Prostate gland (tissue), 2 donors: ENCODE measurements around the gene SNX1. TPM values are rescaled to one million over a fixed set of nuclear protein-coding genes. Genes with fewer than 3 reads are reported as not detected.
"Not testable (repeated sequence)": the region's sequence is repeated elsewhere in the genome, so short reads cannot be mapped to it uniquely, and the experiment has no call there.

ENCODE experiments used
- DNase-seq: peaks from one replicate; pipeline ENCODE4 v3.0.0-alpha.2; 2019; ENCODE audit warnings: low spot score
- H3K27ac ChIP-seq, 2 donors: fragments of 200-600 bp; sonication (generic); 2 replicates each; pipeline ENCODE4 v1.5.1; 2017 to 2019
- H3K27me3 ChIP-seq: fragments of 200-600 bp; sonication (generic); replicated peaks from 2 replicates; pipeline ENCODE4 v1.5.1; 2019; ENCODE audit not compliant: insufficient read depth
- H3K36me3 ChIP-seq, 2 donors: fragments of 200-600 bp; sonication (generic); 1 replicate in 1 of 2; 2 replicates in 1 of 2; pipeline versions ENCODE4 v1.5.1 to v1.8.1; 2017 to 2019
- H3K4me1 ChIP-seq: fragments of 200-600 bp; sonication (generic); replicated peaks from 2 replicates; pipeline ENCODE4 v1.5.1; 2019
- H3K4me3 ChIP-seq, 2 donors: fragments of 200-600 bp; sonication (generic); 2 replicates each; pipeline ENCODE4 v1.5.1; 2017 to 2019
- H3K9me3 ChIP-seq: fragments of 200-600 bp; sonication (generic); 2 replicates; pipeline ENCODE4 v1.5.1; 2017
- CTCF ChIP-seq, 4 experiments: fragments of 200-600 bp in 2 of 4; fragments of 450-650 bp in 2 of 4; sonication (generic) in 2 of 4; IDR thresholded peaks; 1 replicate in 3 of 4; 2 replicates in 1 of 4; pipeline ENCODE4 v1.5.1; 2016 to 2019; ENCODE audit warnings: antibody characterized with exemption in 4 of 4, mild to moderate bottlenecking in 2 of 4, moderate library complexity in 2 of 4
- POLR2A ChIP-seq: fragments of 450-650 bp; IDR thresholded peaks from one replicate; pipeline ENCODE4 v1.6.1; 2016; ENCODE audit warnings: antibody characterized with exemption, mild to moderate bottlenecking
- POLR2AphosphoS5 ChIP-seq: sonication (generic); formaldehyde crosslinking; IDR thresholded peaks from one replicate; pipeline ENCODE4 v1.6.1; 2017; ENCODE audit warnings: antibody characterized with exemption
- WGBS: methylation state at CpG from one replicate; pipeline ENCODE4 v1.1.5; 2018; 5-methylcytosine and 5-hydroxymethylcytosine counted together
- intact Hi-C: fragments of 100-400 bp; cut with DNase I; formaldehyde crosslinking; loops from one replicate; pipeline ENCODE4 v1.14.2; 2022
- total RNA-seq, 2 donors: library from RNA; depleted of rRNA; stranded (reverse); fragments of >200 nt; gene quantifications; one replicate each; pipeline ENCODE4 v1.1.0, GENCODE V29; 2016

SNX1 gene
- total RNA-seq, 2 donors from 2014 or later, result 109 to 110 TPM

GRCh38 chr15:64051093-64051402 is 44.7 kb upstream of the SNX1 start:
- DNase-seq, result no peak
- no peaks in the 10 kb centered on the region for H3K9me3 ChIP-seq
- no peaks in the 10 kb centered on the region for H3K4me1 ChIP-seq
- no peaks in the 10 kb centered on the region for H3K27me3 ChIP-seq
- no peak overlapping the region for H3K4me3 ChIP-seq
- no peak overlapping the region for H3K27ac ChIP-seq
- 100% methylated on average over 2 of the region's 2 CpGs for WGBS
- H3K36me3 ChIP-seq, result no peaks in the 10 kb centered on the region
- intact Hi-C loops, result no loop called here
- no peak for TF ChIP-seq POLR2A
- no peak for TF ChIP-seq CTCF (IDR thresholded peaks at IDR 0.05)

DNA sequence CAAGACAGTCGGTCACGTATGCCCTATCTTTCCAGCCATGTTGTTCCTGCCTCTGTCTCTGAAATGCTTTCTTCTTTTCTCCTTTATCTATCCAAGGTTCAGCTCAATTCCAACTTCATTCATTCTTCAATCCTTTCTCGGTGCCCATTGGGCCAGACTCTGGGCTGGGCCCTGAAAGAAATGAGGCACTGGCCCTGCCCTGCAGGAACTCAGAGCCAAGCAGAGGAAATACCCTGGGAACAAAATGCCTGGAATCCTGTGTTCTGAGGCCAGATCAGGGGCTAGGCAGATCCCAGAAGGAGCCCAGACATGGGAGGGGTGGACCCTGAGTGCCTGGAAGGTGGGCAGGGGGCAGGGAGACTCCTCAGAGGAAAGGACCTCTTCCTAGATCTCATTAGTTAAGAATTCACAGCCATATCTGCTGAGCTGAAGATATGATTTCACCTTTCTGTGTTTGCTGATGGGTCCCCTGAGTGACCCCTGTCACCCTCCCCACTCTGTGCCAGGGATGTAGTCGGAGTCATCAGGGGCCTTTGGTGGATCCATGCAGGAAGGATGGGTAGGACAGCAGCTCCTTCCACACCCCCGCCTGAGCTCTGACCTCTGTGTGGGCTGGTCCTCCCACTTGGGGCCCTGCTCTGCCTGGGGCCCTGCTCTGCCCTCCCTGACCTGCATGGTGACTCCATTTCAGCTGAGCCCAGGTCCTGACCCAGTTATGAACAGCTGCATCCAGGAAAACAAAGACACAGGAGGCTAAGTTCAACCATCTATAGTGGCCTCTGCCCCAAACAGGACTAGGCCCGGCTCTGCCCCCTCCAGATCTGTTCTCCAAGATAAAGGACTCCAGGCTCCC is 44.1 kb upstream of the SNX1 start:
- H3K4me3 ChIP-seq, result no peak overlapping the region
- DNase-seq, result no peak
- intact Hi-C loops, result no loop called here
- TF ChIP-seq POLR2AphosphoS5, result no peak
- no peak for TF ChIP-seq POLR2A
- TF ChIP-seq CTCF (IDR thresholded peaks at IDR 0.05), result no peak
- 100% methylated on average over 5 of the region's 6 CpGs for WGBS
- H3K27me3 ChIP-seq, result no peaks in the 10 kb centered on the region
- H3K27ac ChIP-seq, result no peak overlapping the region
- no peaks in the 10 kb centered on the region for H3K36me3 ChIP-seq
- no peaks in the 10 kb centered on the region for H3K9me3 ChIP-seq
- H3K4me1 ChIP-seq, result no peaks in the 10 kb centered on the region

DNA sequence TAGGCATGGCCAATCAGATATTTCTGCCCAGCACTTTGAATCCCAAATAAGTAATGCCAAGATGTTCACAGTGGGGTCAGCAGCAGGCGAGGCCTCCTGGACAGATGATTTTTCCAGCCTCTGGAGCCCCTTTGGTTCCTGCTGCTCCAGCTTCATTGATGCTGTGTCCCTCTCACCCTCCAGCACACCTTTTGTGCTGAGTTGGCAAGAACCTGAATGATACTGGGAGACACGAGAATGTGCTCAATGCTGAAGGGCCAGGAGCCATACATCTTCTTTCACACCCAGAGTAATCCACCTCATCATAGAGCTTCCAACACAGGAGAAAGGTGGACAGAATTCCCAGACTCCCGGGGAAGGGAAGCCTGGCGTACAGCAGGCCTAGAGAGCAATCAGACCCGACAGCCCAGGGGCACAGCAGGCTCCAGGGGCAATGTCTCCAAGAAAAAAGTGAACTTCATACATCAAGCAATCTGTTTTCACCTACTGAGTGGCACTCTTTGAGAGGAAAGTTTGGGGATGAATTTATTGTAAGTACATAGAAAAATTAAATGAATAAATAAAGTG is 42.8 kb upstream of the SNX1 start:
- intact Hi-C loops, result no loop called here
- no peaks in the 10 kb centered on the region for H3K27me3 ChIP-seq

DNA sequence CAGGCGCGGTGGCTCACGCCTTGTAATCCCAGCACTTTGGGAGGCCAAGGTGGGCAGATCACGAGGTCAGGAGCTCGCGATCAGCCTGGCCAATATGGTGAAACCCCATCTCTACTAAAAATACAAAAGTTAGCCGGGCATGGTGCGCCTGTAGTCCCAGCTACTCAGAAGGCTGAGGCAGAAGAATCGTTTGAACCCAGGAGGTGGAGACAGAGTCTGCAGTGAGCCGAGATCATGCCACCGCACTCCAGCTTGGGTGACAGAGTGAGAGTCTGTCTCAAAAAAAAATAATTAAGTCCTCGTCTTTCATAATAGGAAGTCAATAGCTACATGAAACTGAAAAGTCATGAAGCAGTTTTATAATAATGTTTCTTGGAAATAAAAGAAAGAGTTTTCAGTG is 42.1 kb upstream of the SNX1 start:
- DNase-seq, H3K4me3 ChIP-seq, H3K27ac ChIP-seq, intact Hi-C loops, H3K9me3 ChIP-seq, H3K36me3 ChIP-seq, H3K27me3 ChIP-seq, H3K4me1 ChIP-seq: not testable (repeated sequence)
- WGBS, result 82% methylated on average over 12 of the region's 12 CpGs

More for the DNA sequence above, 42.8 kb upstream of the SNX1 start:
- H3K9me3 ChIP-seq, result no peaks in the 10 kb centered on the region
- no peaks in the 10 kb centered on the region for H3K4me1 ChIP-seq
- DNase-seq, result no peak
- H3K4me3 ChIP-seq, result no peak overlapping the region
- no peaks in the 10 kb centered on the region for H3K36me3 ChIP-seq
- TF ChIP-seq POLR2A (no peak), CTCF (IDR thresholded peaks at IDR 0.05) (no peak), POLR2AphosphoS5 (no peak)
- no peak overlapping the region for H3K27ac ChIP-seq
- 81% methylated on average over 5 of the region's 5 CpGs for WGBS

DNA sequence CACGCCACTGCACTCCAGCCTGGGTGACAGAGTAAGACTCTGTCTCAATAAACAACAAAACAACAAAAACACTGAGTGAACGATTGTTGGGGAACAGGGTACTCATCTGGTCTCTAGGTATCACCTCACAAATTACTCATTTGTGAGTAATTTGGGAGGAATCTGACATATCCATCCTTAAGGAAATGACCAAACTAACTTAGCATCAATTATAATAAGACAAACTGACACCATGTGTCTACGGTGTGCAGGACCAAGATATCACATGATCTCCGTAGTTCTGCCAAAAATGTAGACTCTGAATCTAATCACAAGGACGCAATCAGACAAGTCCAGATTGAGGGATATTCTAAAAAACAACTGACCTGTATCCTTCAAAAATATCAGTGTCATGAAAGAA is 37.5 kb upstream of the SNX1 start:
- DNase-seq, result no peak
- TF ChIP-seq POLR2A (no peak), CTCF (IDR thresholded peaks at IDR 0.05) (no peak), POLR2AphosphoS5 (no peak)
- no peak overlapping the region for H3K4me3 ChIP-seq
- 83% methylated on average over 5 of the region's 5 CpGs for WGBS
- no peaks in the 10 kb centered on the region for H3K36me3 ChIP-seq
- H3K27ac ChIP-seq, result no peak overlapping the region
- H3K9me3 ChIP-seq, result no peaks in the 10 kb centered on the region
- intact Hi-C loops, result no loop called here
- H3K27me3 ChIP-seq, result no peaks in the 10 kb centered on the region
- no peaks in the 10 kb centered on the region for H3K4me1 ChIP-seq

- DNase-seq, intact Hi-C loops, H3K36me3 ChIP-seq, H3K4me3 ChIP-seq, H3K27ac ChIP-seq, H3K27me3 ChIP-seq, H3K9me3 ChIP-seq, H3K4me1 ChIP-seq: not testable (repeated sequence)
- WGBS, result 96% methylated on average over 2 of the region's 2 CpGs
Measured at GRCh38 chr15:64059104-64059503, 36.7 kb upstream of the SNX1 start.
